HG03460 (cell line): ENCODE results near the gene MAPRE2.

ENCODE experiments used
- ATAC-seq: cut with Tn5 transposase; IDR thresholded peaks from one replicate; pipeline ENCODE4 v1.9.1; 2021; ENCODE audit not compliant: unreplicated experiment

Gene MAPRE2

DNA sequence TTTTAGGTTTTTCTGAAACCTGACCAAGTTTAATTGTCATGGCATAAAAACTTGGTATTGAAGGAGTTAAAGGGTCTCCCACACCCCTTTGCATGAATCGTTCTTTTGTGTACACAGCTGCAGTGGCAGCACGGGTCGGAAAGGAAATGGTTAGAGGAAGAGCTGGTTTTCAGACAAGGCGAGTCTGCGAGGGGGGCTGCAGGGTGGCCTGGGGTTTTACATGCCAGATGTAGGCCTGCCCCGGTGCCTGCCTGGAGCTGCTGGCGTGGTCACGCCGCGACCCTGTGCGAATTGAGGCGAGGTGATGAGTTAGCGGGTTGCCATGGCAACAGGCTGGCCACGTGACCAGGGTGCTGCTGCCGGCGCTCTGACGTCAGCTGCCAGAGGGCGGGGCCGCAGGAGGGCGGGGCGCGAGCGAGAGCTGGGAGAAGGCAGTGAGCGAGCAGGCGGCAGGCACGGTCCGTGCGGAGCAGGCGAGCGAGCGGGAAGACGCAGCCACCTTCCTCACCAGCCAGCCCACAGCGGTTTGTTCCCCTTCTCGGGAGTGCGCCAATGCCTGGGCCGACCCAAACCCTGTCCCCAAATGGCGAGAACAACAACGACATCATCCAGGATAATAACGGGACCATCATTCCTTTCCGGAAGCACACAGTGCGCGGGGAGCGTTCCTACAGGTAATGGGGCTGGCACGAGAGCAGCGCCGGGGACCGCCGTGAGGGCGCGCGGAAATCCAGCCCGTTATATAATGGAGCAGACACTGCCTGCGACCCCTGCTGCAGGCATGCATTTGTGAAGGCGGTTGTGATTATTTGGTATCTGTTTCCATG lies at the start of gene MAPRE2:
Gene MAPRE2, plus strand, starts transcription at position 426 of the 827 bp plus-strand sequence. Its CDS starts 127 bp downstream, at position 553.
- peak; percentile 69 for ATAC-seq

DNA sequence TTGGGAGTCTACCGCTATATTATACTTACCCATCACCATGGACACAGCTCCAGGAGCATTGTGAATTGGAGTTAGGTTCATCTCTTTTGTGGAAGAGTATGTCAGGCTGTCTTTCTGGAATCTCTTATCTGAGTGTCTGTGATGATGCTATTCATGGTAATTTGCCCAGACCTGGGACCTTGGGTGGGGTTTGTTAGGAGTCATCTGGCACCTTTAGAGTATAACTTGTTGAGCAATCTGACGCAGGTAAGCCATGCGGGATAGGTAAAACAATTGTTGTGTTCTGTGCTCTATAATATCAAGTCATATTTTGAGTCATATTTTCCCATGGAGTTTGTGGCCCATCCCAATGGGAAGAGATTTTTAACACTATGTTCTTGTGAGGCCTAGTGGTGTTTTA lies 49.7 kb upstream of the MAPRE2 start:
- no peak for ATAC-seq

DNA sequence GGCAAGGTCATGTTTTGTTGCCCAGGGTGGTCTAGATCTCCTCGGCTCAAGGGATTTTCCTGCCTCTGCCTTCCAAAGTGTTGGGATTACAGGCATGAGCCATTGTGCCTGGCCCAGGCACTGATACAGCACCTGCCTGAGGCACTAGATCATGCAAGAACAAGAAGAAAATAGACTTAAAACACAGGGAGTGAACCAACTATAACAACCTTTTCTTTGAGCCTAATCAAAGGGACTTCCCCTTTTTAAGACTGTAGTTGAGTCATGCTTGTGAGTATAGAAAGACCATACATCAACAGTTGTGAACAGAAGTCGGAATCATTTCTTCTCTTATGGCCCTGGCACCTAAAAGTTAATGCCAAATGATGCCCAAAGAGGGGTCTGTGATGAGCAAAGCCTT lies 47.9 kb upstream of the MAPRE2 start:
- no peak for ATAC-seq

DNA sequence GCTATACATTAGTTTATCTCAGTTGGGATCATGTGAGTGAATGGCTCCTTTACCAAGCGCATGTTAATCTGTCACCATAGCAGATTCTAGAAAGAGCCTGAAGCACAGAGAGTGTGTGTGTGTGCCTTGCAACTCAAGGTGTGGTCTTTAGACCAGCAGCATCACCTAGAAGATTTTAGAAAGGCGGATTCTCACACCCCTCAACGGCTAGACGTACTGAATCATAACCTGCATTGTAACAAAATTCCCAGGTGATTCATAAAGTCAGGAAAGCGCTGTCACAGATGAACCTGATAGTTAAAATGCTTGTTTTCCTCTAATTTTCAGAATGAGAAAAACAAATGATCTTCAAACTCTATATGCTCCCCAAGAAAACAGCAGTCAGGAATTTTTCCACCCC lies 45.5 kb upstream of the MAPRE2 start:
- no peak for ATAC-seq

DNA sequence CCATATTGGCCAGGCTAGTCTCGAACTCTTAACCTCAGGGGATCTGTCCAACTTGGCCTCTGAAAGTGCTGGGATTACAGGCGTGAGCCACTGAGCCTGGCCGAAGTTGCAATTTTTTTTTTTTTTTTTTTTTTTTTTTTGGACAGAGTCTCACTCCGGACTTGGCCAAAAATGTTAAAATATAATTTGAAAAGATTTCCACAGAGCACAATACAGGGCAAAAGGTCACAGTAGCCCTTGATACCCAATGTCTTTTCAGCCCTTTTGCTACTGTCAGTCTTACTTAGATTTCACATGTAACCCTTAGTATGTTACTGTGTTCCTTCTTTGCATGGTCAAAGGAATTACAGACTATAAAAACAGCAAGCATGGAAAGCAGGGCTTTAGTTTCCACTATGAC lies 42.6 kb upstream of the MAPRE2 start:
- no peak for ATAC-seq

DNA sequence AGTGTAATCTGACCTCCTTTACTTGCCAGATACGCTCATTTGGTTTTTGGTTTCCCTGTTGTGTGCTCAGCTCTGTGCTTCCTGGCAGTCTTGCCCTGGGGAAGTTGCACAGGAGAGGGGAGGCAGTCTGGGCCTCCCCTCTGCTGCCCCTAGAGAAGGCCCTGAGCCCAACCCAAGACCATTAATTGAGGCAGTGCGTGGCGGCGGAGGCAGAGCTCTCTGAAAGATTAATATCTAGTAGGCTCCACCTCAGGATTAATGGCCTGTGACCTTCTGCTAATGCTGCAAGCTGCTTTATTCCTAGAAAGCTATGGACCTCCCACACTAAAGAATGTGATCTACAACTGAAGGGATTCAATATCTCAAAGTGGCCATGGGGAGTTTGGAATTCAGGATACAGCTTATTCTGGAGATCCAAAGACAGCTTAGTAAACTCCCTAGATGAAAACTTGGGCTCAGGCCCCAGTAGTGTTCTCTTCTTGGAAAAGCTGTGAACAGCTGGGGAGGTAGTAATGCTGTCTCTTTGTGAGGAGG lies 41.4 kb upstream of the MAPRE2 start:
- no peak for ATAC-seq

DNA sequence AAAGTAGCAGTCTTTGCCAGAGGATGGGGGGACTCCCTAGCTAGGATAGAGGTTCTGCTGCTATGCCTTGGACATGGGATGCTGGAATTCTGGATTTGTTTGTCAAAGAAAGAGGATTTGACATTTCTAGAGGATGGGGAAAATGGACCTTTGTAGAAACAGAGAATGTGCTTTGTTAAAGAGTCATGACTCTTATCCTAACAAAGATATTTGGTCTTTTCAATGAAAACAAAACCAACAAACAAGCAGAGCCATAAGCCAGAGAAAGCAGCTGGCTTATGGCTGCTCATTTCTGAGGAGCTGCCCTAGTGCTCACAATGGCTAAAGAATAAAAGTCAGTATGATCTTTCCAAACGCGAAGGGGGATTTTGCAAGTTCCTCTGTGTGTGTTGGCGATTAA lies 40.8 kb upstream of the MAPRE2 start:
- ATAC-seq, result no peak

DNA sequence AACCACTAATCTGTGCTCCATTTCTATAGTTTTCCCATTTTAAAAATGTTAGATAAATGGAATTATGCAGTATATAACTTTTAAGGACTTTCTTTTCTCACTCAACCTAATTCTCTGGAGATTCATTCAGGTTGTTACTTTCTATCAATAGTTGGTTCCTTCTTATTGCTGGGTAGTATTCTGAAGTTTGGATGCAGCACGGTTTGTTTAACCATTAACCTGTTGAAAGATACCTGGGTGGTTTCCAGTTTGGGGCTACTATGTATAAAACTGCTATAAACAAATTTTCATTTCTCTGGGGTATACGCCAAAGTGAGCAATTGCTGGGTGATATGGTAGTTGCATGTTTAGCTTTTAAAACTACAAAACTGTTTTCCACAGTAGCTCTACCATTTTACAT lies 39.1 kb upstream of the MAPRE2 start:
- no peak for ATAC-seq

DNA sequence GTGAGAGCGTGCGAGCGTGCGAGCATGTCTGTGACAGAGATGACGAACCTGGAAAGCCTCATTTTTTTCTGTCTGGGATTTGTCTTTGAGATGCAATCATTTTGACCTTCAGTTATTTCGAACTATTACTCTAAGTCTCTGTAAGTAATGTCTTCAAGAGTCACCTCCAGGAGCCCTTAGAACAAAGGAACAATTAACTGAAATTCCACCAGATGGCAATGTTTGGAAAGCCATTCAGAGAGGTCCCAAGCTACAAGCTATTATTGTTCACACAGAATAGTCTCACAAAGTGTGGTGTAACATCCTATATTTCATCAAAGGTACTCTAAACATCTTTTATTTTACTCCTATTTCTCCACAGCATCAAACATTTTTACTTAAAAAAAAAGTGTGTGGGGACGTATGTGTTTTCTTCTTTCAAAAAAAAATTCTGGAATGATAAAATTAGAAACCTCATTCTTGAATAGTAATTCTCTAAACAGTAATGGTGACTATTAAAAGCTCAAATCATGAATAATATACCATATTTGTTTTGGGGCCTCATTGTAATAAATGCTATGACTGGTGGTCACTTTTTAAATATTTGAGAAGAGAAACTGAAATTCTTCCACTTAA lies 35.1 kb upstream of the MAPRE2 start:
- peak; percentile 84 for ATAC-seq

DNA sequence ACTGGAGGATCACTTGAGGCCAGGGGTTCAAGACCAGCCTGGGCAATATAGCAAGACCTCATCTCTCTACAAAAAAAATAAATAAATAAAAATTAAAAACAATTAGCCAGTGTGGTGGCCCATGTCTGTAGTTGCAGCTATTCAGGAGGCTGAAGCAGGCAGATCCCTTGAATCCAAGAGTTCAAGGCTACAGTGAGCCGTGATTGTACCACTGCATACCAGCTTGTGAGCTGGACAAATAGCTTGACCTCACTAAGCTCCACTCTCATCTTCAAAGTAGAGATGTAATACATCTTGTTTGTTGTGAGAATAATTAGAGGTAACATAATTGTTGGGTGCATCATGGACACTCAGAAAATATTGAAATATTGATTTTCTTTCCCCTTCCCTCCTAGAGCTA lies 31.1 kb upstream of the MAPRE2 start:
- no peak for ATAC-seq

DNA sequence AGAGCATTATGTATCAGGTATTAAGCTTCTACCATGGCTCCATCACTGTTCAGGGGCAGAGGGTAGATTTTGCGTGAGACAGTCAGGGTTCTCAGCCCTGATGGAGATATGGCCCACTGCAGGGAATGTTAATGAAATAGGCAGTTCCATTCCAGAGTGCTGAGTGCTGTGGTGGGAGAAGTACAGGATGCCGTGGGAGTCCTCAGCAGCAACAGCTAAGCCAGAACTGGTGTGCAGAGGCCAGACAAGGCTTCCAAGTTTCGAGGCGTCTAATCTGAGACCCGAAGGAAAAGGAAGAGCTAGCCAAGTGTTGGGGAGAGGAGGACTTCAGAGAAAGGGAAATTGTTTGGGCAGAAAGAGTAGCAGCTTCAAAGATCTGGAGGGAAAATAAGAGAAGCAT lies 30.2 kb upstream of the MAPRE2 start:
- no peak for ATAC-seq

DNA sequence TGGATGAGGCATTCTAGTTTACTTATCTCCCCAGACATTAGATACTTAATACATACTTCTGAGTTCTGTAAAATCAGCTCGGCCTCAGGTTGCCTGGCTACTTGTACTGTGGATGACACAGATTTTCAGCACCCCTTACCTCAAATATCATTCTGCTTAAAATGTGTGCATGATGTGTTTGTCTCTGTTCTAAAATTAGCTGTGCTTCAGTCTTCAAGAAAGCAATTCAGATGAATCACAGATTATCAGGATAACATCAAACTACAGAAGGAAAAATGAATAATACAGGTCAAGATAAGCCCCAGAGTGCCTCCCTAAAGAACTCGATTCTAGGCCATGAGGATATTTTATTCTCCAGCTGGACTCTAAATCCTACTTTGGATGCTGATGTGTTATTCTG lies 21.3 kb upstream of the MAPRE2 start:
- no peak for ATAC-seq

DNA sequence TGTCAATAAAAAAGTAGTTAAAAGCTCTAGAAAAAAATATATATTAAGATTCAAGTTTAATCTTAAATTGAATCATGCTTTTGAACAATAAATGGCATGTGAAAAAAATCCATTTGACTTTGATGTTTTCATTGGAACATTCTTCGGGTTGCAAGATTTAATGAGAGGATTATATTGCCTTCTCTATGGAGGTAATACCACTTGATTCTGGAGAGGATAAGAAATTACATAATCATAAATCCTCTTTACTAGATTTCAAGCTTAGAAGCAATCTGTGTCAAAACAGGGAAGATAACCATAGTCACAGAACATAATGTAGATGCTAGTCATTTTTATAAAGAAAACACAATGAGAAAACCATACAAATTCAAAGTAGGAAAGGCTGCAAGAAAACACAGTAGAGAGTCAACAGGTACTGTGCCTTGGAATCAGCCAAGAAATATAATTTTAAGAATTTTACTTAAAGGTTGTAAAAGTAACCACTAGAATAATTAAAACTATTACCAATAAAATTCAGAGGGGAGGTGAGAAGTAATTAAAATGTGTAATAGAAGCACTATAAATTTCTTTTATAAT lies 18.7 kb upstream of the MAPRE2 start:
- no peak for ATAC-seq

DNA sequence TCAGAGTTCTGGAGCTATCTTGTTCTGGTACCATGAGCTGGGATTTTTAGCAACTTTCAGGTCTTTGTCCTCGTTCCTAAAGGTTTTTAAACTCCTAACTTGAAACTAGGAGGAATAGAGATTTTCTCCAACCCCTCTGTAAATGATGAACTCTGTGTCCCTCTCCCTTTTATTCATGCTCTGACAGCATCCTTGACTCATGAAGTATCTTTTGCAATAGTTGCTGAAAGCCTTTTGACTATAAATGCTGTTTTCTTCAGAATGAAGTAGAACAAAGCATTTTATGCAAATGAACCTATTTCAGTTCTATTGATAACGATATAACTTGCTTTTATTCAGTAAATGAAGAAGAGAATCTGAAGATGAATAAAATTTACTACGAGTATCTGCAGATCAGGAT lies 17.0 kb upstream of the MAPRE2 start:
- ATAC-seq, result no peak

DNA sequence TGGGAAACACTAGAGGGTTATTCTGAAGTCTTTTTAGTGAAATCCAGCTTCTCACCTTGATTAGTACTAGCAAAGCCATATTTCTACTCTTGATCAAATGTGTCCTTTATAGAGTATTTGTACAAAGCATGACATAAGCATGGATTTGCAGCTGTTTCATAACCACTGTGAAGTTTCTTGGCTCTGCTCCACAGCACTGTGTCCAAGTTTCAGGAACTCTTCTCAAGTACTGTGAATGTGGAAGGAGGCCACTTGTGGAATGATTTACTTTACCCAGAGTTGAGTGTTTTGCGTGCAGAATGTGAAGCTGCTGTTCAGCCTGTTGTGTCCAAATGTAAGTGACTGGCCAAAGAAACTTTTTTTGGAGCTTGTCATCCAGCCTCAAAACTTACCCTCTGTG lies 16.2 kb upstream of the MAPRE2 start:
- ATAC-seq, result no peak

DNA sequence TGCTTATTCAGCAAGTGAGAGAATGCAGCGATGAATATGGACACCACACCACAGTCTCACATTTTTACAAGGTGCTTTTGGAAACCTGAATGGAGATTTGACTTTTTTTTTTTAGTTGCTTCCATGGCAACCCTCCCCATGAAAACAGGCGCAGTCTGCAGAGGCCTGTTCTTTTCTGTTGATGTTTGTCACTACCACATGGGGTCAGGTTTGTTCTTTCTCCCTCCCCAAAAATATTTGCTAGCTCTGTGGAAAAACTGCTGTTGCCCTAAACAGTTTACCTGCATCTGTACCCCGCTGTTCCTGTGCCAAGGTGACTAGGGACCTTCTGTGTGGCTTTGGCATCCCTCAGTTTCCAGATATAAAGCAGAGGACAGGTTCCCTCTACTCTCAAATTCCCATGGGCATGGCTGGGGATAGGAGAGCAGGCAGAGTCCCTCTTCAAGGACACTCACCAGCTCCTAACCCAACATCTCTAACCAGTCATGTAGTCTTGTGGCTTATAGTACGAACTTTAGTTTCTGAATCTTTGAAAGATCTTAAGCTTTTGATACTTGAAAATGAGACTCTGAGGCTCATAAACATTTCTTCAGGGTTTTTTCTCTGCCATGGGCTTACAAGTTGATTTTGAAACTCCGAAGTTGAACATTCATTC lies 14.7 kb upstream of the MAPRE2 start:
- ATAC-seq, result no peak

DNA sequence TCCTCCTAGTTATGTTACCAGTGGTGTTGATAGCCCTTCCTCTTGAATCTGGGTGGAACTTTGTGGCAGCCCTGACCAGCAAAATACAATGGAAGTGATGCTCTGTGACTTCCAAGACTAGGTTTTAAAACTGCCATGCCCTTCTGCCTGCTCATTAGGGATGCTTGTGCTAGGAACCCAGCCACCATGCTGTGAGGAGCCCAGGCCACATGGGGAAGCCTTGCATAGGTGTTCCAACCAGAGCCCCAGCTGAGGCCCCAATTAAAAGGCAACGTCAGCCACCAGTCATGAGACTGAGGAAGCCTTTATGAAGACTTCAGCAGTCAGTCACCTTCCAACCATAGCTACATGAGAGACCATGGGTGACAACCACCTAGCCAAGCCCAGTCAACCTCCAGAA lies 14.0 kb upstream of the MAPRE2 start:
- ATAC-seq, result no peak

DNA sequence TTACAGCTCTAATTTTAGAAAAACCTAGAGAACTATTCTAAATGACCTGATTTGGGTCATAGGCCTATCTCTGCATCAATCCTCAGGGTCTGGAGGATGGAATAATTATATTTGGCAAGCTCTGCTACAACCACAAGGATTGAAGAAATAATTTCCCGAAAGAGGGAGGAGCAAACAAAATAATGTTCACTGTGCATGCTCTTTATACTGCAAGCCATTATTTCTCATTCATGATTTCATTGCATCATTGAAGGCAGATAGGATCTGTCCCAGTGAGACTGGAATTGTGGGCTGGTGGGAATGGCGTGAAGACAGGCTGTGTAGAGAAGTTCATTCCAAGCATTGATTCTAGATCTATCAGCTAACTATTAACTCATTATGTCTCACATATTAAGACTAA lies 12.7 kb upstream of the MAPRE2 start:
- no peak for ATAC-seq

DNA sequence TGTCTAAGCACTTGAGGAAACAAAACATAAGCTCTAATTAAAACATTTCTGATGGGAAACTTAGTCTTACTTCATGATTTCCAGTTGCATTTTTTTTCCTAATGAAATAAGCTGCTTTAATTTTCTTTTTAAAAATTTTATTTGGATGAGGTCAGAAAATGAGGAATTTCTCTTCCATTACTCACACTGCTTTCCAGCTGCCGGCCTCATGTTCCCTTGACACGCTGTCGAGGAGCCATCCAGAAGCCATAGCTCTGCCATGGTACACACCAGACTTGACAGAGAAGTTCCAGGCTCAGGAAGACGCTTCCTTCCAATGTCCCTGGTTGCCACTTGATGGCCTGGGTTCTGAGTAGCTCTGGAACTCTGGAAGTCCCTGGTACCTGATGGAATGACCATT lies 12.1 kb upstream of the MAPRE2 start:
- ATAC-seq, result no peak

DNA sequence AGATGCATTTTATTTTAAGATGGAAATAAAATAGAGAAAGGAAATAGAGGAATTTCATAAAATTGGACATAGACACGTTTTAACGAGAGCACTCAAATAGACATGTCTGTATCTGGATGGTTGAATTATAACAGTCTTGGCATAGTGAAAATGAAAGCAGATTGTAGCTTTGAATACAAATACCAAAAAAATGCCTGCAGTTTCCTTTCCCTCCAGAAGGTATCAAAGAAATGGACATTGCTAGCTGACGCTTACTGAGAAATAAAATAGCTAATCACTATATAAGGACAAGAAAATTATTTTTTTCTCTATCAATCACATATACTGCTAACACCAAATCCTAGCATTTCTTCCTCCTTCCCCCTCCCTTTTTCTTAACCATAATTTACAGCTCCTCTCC lies 11.4 kb upstream of the MAPRE2 start:
- ATAC-seq, result peak; percentile 76

DNA sequence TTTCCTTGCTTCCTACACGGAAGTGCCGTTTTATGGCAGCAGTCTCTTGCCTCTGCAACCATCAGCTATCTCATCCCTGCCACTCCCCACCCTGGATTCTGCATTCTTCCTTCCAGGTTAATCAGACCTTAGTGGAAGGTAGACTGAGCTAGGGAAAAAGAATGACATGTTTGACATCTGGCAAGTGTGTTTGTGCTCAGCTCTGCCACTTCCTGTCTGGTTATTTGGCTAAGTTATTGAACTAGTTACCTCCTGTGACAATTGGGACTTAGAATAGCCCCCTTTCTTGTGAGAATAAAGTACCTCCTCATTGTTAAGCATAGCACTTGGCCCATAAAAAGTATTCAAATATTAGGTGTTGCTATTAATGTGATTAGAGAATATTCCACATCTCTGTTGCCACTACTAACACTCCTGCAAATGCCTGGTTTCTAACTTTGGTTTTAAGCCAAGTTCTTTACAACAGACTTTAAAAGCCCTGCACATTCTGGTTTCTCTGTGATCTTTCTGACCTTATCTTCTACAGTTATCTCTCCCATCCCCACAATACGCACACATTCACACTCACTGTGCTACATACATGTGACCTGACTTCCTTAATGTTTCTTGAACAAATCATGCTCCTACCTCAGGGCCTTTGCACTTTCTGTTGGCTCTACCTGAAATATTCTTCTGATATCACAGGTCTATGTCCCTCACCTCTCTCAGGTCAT lies 10.8 kb upstream of the MAPRE2 start:
- ATAC-seq, result peak; percentile 50
